Testis (tissue), 2 donors: ENCODE measurements around the gene ZNF440.

Experiments
- POLR2A ChIP-seq: fragments of 450-650 bp; IDR thresholded peaks from one replicate; pipeline ENCODE4 v1.6.1; 2017; ENCODE audit warnings: antibody characterized with exemption, mild to moderate bottlenecking, moderate library complexity
- TF ChIP-seq, protein P1 (sequence below), 3 experiments: fragments of 450-650 bp in 2 of 3; fragments of 200-600 bp in 1 of 3; sonication (generic) in 1 of 3; IDR thresholded peaks; one replicate each; pipeline ENCODE4 v1.5.1; 2016 to 2019; ENCODE audit warnings: antibody characterized with exemption in 3 of 3, mild to moderate bottlenecking in 2 of 3, moderate library complexity in 1 of 3

DNA sequence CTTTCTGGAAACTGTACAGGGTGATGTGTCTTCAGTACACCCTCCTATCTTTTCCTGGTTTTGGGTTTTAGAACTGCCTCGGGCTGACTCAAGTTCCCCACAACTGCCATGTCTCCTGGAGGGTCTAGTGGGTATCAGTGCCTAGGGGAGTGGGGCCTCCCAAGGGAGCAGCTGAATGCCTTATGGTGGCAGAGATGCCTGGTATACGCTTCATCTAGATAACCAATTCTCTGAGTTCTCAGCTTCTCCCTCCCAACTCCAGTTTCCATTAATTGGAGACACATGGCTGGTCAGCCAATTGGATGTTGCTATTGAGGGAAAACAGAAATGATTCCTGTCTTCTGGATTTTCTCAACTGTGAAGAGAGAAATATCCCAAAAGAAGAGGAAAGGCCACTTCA lies 47.2 kb downstream of the ZNF440 start:
- TF ChIP-seq, protein P1, sequence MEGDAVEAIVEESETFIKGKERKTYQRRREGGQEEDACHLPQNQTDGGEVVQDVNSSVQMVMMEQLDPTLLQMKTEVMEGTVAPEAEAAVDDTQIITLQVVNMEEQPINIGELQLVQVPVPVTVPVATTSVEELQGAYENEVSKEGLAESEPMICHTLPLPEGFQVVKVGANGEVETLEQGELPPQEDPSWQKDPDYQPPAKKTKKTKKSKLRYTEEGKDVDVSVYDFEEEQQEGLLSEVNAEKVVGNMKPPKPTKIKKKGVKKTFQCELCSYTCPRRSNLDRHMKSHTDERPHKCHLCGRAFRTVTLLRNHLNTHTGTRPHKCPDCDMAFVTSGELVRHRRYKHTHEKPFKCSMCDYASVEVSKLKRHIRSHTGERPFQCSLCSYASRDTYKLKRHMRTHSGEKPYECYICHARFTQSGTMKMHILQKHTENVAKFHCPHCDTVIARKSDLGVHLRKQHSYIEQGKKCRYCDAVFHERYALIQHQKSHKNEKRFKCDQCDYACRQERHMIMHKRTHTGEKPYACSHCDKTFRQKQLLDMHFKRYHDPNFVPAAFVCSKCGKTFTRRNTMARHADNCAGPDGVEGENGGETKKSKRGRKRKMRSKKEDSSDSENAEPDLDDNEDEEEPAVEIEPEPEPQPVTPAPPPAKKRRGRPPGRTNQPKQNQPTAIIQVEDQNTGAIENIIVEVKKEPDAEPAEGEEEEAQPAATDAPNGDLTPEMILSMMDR (IDR thresholded peaks at IDR 0.05) = no peak
- no peak for TF ChIP-seq POLR2A
